ENCODE measurements around the gene NDUFA11.

- TF ChIP-seq, protein P1, sequence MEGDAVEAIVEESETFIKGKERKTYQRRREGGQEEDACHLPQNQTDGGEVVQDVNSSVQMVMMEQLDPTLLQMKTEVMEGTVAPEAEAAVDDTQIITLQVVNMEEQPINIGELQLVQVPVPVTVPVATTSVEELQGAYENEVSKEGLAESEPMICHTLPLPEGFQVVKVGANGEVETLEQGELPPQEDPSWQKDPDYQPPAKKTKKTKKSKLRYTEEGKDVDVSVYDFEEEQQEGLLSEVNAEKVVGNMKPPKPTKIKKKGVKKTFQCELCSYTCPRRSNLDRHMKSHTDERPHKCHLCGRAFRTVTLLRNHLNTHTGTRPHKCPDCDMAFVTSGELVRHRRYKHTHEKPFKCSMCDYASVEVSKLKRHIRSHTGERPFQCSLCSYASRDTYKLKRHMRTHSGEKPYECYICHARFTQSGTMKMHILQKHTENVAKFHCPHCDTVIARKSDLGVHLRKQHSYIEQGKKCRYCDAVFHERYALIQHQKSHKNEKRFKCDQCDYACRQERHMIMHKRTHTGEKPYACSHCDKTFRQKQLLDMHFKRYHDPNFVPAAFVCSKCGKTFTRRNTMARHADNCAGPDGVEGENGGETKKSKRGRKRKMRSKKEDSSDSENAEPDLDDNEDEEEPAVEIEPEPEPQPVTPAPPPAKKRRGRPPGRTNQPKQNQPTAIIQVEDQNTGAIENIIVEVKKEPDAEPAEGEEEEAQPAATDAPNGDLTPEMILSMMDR (IDR thresholded peaks at IDR 0.05), result no peak
- TF ChIP-seq POLR2A (IDR thresholded peaks at IDR 0.05), result peak; percentile 50 to 86
Measured at GRCh38 chr19:5903624-5904351, at the start of gene NDUFA11.

Measured in heart left ventricle (tissue), 13 donors.